NCI-H146 treated with DMSO at 0.1 percent for 48 hours (cell line): Measurements from ENCODE around the gene SLC12A4.

Source experiments
- DNase-seq: peaks from one replicate; lab custom pipeline; 2025; ENCODE audit not compliant: unreplicated experiment; lab: John Stamatoyannopoulos, UW

SLC12A4 gene

GRCh38 chr16:67963662-67964321 is 4.6 kb downstream of the SLC12A4 start:
- no peak for DNase-seq

- DNase-seq, result no peak
These were observed 5.2 kb downstream of the SLC12A4 start for GRCh38 chr16:67963292-67963661.

GRCh38 chr16:67962135-67962534 is 6.3 kb downstream of the SLC12A4 start:
- DNase-seq, result no peak

- peak; percentile 82 for DNase-seq
These were observed 6.9 kb downstream of the SLC12A4 start for GRCh38 chr16:67961551-67961957.

GRCh38 chr16:67959536-67960329 is 8.7 kb downstream of the SLC12A4 start:
- no peak for DNase-seq

GRCh38 chr16:67957622-67958021 is 10.8 kb downstream of the SLC12A4 start:
- DNase-seq, result no peak

GRCh38 chr16:67954421-67955196 is 13.8 kb downstream of the SLC12A4 start:
- DNase-seq, result no peak

GRCh38 chr16:67953641-67954375 is 14.6 kb downstream of the SLC12A4 start:
- no peak for DNase-seq

GRCh38 chr16:67951485-67951884 is 17.0 kb downstream of the SLC12A4 start:
- DNase-seq, result no peak

GRCh38 chr16:67950335-67950843 is 18.0 kb downstream of the SLC12A4 start:
- DNase-seq, result no peak

- DNase-seq, result no peak
These were observed 18.8 kb downstream of the SLC12A4 start for GRCh38 chr16:67949645-67950044.

GRCh38 chr16:67948015-67948414 is 20.4 kb downstream of the SLC12A4 start:
- no peak for DNase-seq

GRCh38 chr16:67946966-67947558 is 21.4 kb downstream of the SLC12A4 start:
- DNase-seq, result no peak

GRCh38 chr16:67946128-67946569 is 22.3 kb downstream of the SLC12A4 start:
- no peak for DNase-seq

- no peak for DNase-seq
These were observed 23.0 kb downstream of the SLC12A4 start for GRCh38 chr16:67945392-67945933.

- DNase-seq, result no peak
These were observed 23.6 kb downstream of the SLC12A4 start for GRCh38 chr16:67944690-67945391.

- DNase-seq, result no peak
These were observed 24.6 kb downstream of the SLC12A4 start, which contains the start of gene LCAT for GRCh38 chr16:67943619-67944504. TSS of gene LCAT (minus strand) at chr16:67944120. CDS start at chr16:67944101, 19 bp downstream.

GRCh38 chr16:67943256-67943618 is 25.2 kb downstream of the SLC12A4 start:
- no peak for DNase-seq
